HG03175 (cell line): Measurements from ENCODE around the gene LDB2.

Experiments used
- ATAC-seq: cut with Tn5 transposase; IDR thresholded peaks from one replicate; pipeline ENCODE4 v1.9.1; 2021; ENCODE audit warnings: mild to moderate bottlenecking, moderate library complexity; ENCODE audit not compliant: unreplicated experiment

LDB2 gene

GRCh38 chr4:16516796-16517439 is 381.5 kb downstream of the LDB2 start:
- ATAC-seq, result no peak

GRCh38 chr4:16513876-16514275 is 384.6 kb downstream of the LDB2 start:
- no peak for ATAC-seq

GRCh38 chr4:16508968-16509367 is 389.5 kb downstream of the LDB2 start:
- no peak for ATAC-seq

GRCh38 chr4:16505726-16506125 is 392.7 kb downstream of the LDB2 start:
- no peak for ATAC-seq

- ATAC-seq, result no peak
These were observed 393.2 kb downstream of the LDB2 start for GRCh38 chr4:16505267-16505666.

GRCh38 chr4:16503421-16504100 is 394.9 kb downstream of the LDB2 start:
- ATAC-seq, result no peak

- ATAC-seq, result no peak
These were observed 399.5 kb downstream of the LDB2 start for GRCh38 chr4:16498978-16499377.

GRCh38 chr4:16496501-16496900 is 401.9 kb downstream of the LDB2 start:
- ATAC-seq, result no peak

GRCh38 chr4:16492872-16493271 is 405.6 kb downstream of the LDB2 start:
- no peak for ATAC-seq

GRCh38 chr4:16489226-16489625 is 409.2 kb downstream of the LDB2 start:
- no peak for ATAC-seq

GRCh38 chr4:16488084-16488483 is 410.4 kb downstream of the LDB2 start:
- no peak for ATAC-seq

- no peak for ATAC-seq
These were observed 413.7 kb downstream of the LDB2 start for GRCh38 chr4:16484711-16485110.

GRCh38 chr4:16483540-16483939 is 414.9 kb downstream of the LDB2 start:
- ATAC-seq, result no peak

- ATAC-seq, result no peak
These were observed 418.4 kb downstream of the LDB2 start for GRCh38 chr4:16480011-16480410.

GRCh38 chr4:16472537-16472936 is 425.9 kb downstream of the LDB2 start:
- no peak for ATAC-seq

GRCh38 chr4:16467061-16467460 is 431.4 kb downstream of the LDB2 start:
- no peak for ATAC-seq

GRCh38 chr4:16466581-16466980 is 431.9 kb downstream of the LDB2 start:
- ATAC-seq, result no peak

- ATAC-seq, result no peak
These were observed 433.8 kb downstream of the LDB2 start for GRCh38 chr4:16464651-16465050.

GRCh38 chr4:16462656-16463055 is 435.8 kb downstream of the LDB2 start:
- no peak for ATAC-seq

- no peak for ATAC-seq
These were observed 437.1 kb downstream of the LDB2 start for GRCh38 chr4:16461362-16461761.

- ATAC-seq, result no peak
These were observed 440.5 kb downstream of the LDB2 start for GRCh38 chr4:16457944-16458343.
